ENCODE results near the gene GDI1. TPM values are rescaled to one million over a fixed set of nuclear protein-coding genes. Genes with fewer than 3 reads are reported as not detected.

GDI1 gene
- total RNA-seq, 1 experiment from 2014 or later = 116 TPM

GRCh38 chrX:154467556-154467955, 30.6 kb downstream of the GDI1 start:
- Histone ChIP-seq H3K79me2 (ENCODE audit: low read depth) (no peaks in the 10 kb centered on the region), H3K9me3 (ENCODE audit: insufficient read depth, low read depth) (no peaks in the 10 kb centered on the region), H2AFZ (no peak overlapping the region), H3F3A (ENCODE audit: insufficient read depth, low read depth) (no peaks in the 10 kb centered on the region), H3K9me2 (ENCODE audit: insufficient read depth) (no peaks in the 10 kb centered on the region), H3K27me3 (ENCODE audit: insufficient read depth, low read depth) (no peaks in the 10 kb centered on the region), H3K4me3 (no peak overlapping the region), H3K36me3 (ENCODE audit: low read depth) (no peaks in the 10 kb centered on the region), H4K20me1 (ENCODE audit: insufficient read depth) (no peaks in the 10 kb centered on the region), H3K4me1 (replicated peaks; ENCODE audit: insufficient read depth) (no peaks in the 10 kb centered on the region), H3K27ac (no peak overlapping the region), H3K4me2 (no peak overlapping the region)
- POLR2A ChIA-PET (ENCODE audit: unreplicated experiment) = no interaction called here
- BruUV-seq (replicated peaks) = no TSS peak
- TF ChIP-seq EZH2 (IDR thresholded peaks at IDR 0.05; ENCODE audit: low read depth) (no peak), CTCF (conservative IDR thresholded peaks at IDR 0.05) (no peak)
- no peak for DNase-seq
- intact Hi-C loops (cut with micrococcal nuclease; ENCODE audit: unreplicated experiment) = no loop called here
- CTCF ChIA-PET = no interaction called here

- Histone ChIP-seq H3K4me1 (replicated peaks; ENCODE audit: insufficient read depth) (no peaks in the 10 kb centered on the region), H2AFZ (no peak overlapping the region), H3K79me2 (ENCODE audit: low read depth) (no peaks in the 10 kb centered on the region), H3K4me3 (no peak overlapping the region), H4K20me1 (ENCODE audit: insufficient read depth) (no peaks in the 10 kb centered on the region), H3K36me3 (ENCODE audit: low read depth) (no peaks in the 10 kb centered on the region), H3K27me3 (ENCODE audit: insufficient read depth, low read depth) (no peaks in the 10 kb centered on the region), H3K9me2 (ENCODE audit: insufficient read depth) (no peaks in the 10 kb centered on the region), H3F3A (ENCODE audit: insufficient read depth, low read depth) (no peaks in the 10 kb centered on the region), H3K4me2 (no peak overlapping the region), H3K9me3 (ENCODE audit: insufficient read depth, low read depth) (no peaks in the 10 kb centered on the region), H3K27ac (no peak overlapping the region)
- no TSS peak for BruUV-seq (replicated peaks)
- DNase-seq = no peak
- ChIA-PET POLR2A (ENCODE audit: unreplicated experiment) (interaction anchor here (0.9 kb wide), 1 partner anchor 48 kb away, joined by 3 read pairs; no protein-coding TSS in a partner anchor), CTCF (no interaction called here)
- intact Hi-C loops (cut with micrococcal nuclease; ENCODE audit: unreplicated experiment) = no loop called here
- no peak for TF ChIP-seq EZH2 (IDR thresholded peaks at IDR 0.05; ENCODE audit: low read depth)
- TF ChIP-seq CTCF (conservative IDR thresholded peaks at IDR 0.05) = no peak
Observed at GRCh38 chrX:154468217-154468616, 31.3 kb downstream of the GDI1 start.

GRCh38 chrX:154469114-154469513, 32.2 kb downstream of the GDI1 start:
- H3K4me1 ChIP-seq (replicated peaks; ENCODE audit: insufficient read depth) = no peaks in the 10 kb centered on the region
- ChIA-PET CTCF (no interaction called here), POLR2A (ENCODE audit: unreplicated experiment) (no interaction called here)
- H3K79me2 ChIP-seq (ENCODE audit: low read depth) = no peaks in the 10 kb centered on the region
- H3K27ac ChIP-seq = no peak overlapping the region
- H3K4me3 ChIP-seq = no peak overlapping the region
- no TSS peak for BruUV-seq (replicated peaks)
- H3K9me3 ChIP-seq (ENCODE audit: insufficient read depth, low read depth) = no peaks in the 10 kb centered on the region
- no peaks in the 10 kb centered on the region for H3K9me2 ChIP-seq (ENCODE audit: insufficient read depth)
- intact Hi-C loops (cut with micrococcal nuclease; ENCODE audit: unreplicated experiment) = no loop called here
- H3K27me3 ChIP-seq (ENCODE audit: insufficient read depth, low read depth) = no peaks in the 10 kb centered on the region
- H4K20me1 ChIP-seq (ENCODE audit: insufficient read depth) = no peaks in the 10 kb centered on the region
- no peak overlapping the region for H2AFZ ChIP-seq
- TF ChIP-seq EZH2 (IDR thresholded peaks at IDR 0.05; ENCODE audit: low read depth) (no peak), CTCF (conservative IDR thresholded peaks at IDR 0.05) (no peak)
- H3K36me3 ChIP-seq (ENCODE audit: low read depth) = no peaks in the 10 kb centered on the region
- H3F3A ChIP-seq (ENCODE audit: insufficient read depth, low read depth) = no peaks in the 10 kb centered on the region
- DNase-seq = no peak
- no peak overlapping the region for H3K4me2 ChIP-seq

Measured in PC-9 (cell line).